HG03432 (cell line): ENCODE results near the gene YKT6.
A peak's percentile ranks its signal among the peaks of the same experiment; 100 is the strongest.

ENCODE experiments used
- ATAC-seq: cut with Tn5 transposase; IDR thresholded peaks from one replicate; pipeline ENCODE4 v1.9.1; 2021; ENCODE audit warnings: mild to moderate bottlenecking, moderate library complexity; ENCODE audit not compliant: unreplicated experiment

YKT6 gene

DNA sequence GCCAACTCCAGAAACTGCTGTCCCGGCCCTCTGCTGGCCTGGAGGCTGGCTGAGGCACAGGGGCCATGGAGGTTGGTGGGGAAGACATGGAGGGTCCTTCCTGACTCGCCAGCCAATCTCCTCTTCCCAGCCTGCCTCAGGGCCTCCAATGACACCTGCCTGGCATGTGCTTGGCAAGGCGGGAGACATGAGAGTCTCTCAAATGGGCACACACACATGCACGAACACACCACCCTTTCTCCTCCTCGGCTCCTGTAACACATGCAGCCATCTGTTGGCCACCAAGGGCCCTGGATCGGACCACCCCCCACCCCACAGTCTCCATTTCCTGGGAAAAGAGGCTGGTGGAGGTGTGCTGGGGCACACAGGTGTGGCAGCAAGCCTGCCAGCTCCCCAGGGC lies 56.4 kb downstream of the YKT6 start:
- no peak for ATAC-seq

DNA sequence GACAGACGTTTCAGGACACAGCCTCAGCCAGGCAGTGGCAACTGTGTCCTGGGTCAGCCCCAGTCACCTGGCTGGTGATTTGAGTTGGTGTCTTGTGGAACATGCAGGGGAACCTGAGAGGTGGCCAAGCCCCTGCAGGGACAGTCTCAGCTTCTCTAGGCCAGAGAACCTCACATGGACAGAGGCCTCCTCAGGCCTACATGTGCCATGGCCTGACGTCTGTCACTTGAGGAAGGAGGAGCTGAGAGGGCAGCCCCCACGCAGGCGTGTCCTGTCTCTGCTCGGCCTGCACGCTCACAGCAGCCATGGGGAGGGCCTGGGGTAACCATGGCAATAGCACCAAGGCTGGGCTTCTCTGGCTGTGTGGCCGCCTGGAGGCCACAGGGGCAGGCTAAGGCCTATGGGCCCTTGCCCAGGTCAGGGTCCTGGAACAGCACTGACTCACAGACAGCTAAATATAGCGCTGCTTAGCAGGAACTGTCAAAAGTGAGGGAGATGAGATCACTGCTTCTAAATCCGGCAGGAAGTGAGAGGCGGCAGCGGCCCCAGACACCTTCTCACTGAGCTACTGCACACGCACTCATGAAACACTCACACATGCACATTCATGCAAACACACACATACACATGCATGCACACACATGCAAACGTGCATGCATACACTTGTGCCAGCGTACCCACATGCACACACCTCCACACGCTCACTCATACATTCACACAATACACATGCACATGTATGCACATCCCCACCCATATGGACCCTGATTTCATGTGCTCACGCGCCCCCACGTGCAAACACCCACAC lies 57.0 kb downstream of the YKT6 start:
- peak; percentile 90 for ATAC-seq

GRCh38 chr7:44258423-44258760 lies 57.6 kb downstream of the YKT6 start:
- ATAC-seq: peak; percentile 1

DNA sequence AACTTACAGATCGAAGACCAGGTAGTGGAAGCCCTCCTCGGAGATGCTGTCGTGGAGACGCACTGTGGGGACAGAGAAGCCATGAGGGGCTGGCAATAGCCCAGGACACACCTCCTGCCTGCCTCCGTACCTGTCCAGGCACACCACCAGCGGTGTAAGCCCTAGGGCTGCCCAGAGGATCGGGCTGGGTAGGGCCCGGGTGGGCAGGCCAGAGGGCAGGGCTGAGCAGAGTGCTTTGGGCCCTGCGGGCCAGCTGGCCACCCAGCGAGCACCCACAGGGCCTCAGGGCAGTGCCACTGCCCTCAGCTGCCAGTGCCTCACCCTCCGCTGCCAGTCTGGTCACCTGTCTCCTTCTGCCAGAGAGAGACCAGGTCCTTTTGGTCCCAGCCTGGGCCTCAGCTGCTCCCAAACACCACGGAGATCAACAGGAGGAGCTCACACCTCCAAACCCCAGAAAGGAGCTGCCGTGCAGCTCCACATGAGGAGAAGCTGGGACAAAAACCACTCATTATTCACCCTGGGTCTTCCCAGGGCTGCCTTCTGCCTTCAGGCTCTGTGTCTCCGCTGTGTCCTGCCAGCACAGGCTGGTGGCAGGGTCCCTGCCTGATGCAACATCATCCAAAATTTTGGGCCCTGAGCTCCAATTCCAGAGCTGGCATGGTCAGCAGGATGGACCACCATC lies 58.2 kb downstream of the YKT6 start:
- ATAC-seq: no peak

DNA sequence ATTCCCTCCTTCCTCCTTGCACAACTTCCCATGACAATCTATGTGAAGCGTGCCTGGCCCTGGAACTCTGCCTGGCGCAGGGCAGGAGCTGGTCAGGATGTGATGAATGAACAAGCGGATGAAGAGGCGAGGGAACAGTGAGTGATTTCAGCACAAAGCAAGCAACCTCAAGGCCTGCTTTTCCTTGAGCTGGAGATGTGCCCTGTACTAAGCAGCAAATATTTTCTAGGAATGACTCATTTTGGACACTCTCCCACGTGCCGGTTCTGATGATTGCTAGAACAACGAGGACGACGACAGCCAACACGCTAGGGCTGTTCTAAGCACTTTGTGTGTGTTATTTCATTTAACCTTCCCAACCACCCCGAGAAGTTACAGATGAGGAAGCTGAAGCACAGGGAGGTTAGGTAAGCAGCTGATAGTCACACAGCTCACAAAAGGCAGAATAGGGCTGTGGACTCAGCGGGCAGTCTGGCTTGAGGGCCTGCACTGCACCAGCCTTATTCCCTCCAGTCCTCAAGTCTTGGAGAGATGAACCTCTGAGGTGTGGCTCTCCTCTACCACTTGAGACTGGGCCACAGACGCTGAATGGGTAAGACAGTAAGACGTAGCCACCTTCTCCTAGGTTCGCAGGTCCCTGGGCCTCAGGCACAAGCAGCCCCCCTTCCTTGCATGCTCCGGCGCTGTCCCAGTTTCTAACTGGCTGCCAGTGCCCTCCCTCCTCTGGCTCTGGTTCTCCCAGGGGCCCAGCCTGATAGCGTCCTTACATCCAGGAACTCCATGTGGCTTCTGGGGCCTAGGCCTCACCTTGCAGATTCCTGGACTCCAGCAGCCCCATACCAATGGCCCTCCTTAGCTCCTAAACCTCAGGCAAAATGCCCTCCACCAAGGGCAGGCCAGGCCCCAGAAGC lies 59.0 kb downstream of the YKT6 start:
- ATAC-seq: no peak

DNA sequence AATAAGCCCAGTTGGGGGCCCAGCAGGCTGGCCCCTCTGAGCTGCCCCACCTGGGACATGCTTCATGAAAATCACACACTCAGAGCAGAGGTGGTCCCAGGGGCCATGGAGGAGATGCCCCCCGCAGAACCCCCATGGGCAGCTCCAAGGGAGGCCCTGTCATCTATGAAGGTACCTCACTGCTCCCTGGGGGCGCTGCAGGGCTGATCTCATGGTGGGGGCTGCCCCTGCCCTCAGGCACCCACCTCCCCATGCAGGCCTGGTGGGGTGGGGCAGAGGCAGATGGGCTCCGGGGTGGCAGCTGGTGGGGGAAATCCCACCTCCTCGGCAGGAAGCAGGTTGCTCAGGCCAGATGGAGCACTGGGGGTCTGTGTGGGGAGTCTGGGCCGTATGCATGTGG lies 60.5 kb downstream of the YKT6 start:
- ATAC-seq: no peak

GRCh38 chr7:44262031-44262430 lies 61.3 kb downstream of the YKT6 start:
- ATAC-seq: no peak

DNA sequence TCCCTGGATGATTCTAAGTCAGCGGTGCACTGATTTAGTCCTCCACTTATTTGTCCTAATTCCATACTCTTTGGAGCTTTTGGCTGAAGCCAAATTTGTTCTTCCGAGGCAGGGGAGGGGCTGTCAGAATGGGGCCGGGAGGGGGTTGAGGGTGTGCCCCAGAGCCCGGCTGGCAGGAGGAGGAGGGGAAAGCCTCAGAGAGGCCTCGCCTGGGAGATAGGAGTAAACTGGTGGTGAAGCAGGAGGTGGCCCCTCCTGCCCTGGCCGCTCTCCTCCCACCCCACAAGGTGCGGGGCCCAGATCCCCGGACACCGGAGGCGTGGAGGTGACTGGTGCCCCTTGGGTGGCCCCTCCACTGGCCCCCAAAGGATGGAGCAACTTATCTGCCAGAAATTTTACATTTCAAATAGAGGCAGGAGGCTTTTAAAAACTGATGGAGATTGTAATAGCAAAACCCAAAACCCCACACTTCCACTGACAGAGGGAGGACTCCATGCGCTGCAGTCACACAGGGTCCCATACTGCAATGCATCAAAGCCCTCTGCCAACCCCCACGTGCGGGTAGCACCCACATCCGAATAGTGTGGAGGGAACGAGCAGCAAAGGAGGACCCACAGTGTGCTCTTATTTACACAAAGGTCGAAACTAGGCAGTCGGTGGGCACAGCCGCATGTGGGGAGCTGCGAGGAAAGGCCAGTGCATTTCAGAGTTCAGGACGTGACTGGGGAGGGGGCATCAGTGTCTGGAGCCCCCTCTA lies 62.7 kb downstream of the YKT6 start:
- no peak for ATAC-seq
